DND-41 (cell line): ENCODE data around the gene RCCD1.

Experiments used
- ATAC-seq: fragments of 200-7000 bp; cut with Tn5 transposase; 3 replicates; pipeline ENCODE4 v1.9.1; 2021; ENCODE audit warnings: low read depth; ENCODE audit not compliant: insufficient read depth
- DNase-seq: peaks from one replicate; pipeline ENCODE4 v3.0.0-alpha.2; 2020
- H2AFZ ChIP-seq: 2 replicates; pipeline ENCODE4 v1.6.0; 2012; ENCODE audit warnings: low read depth, low read length
- H3K27ac ChIP-seq: 2 replicates; pipeline ENCODE4 v1.5.1; 2012; ENCODE audit warnings: low read length, inconsistent platforms
- H3K27me3 ChIP-seq: fragments of 200-600 bp; sonication (generic); 2 replicates; pipeline ENCODE4 v1.6.0; 2012; ENCODE audit warnings: low read length, mild to moderate bottlenecking, inconsistent platforms; ENCODE audit not compliant: insufficient read depth, poor library complexity
- H3K36me3 ChIP-seq: 2 replicates; pipeline ENCODE4 v1.5.1; 2012; ENCODE audit warnings: low read length, inconsistent platforms; ENCODE audit not compliant: insufficient read depth
- H3K4me1 ChIP-seq: 2 replicates; pipeline ENCODE4 v1.5.1; 2012; ENCODE audit warnings: mild to moderate bottlenecking, low read length; ENCODE audit not compliant: insufficient read depth
- H3K4me2 ChIP-seq: 2 replicates; pipeline ENCODE4 v1.6.0; 2012; ENCODE audit warnings: mild to moderate bottlenecking, moderate library complexity, low read length, inconsistent platforms; ENCODE audit not compliant: insufficient read depth
- H3K4me3 ChIP-seq, 2 experiments: fragments of 200-600 bp in 1 of 2; shearing (Covaris generic) in 1 of 2; 2 replicates each; pipeline ENCODE4 v1.5.1; 2012 to 2016; ENCODE audit warnings: inconsistent platforms in 2 of 2, low read length in 2 of 2, mild to moderate bottlenecking in 2 of 2, low read depth in 1 of 2, moderate library complexity in 1 of 2
- H3K79me2 ChIP-seq: 2 replicates; pipeline ENCODE4 v1.6.0; 2012; ENCODE audit warnings: low read length, inconsistent platforms; ENCODE audit not compliant: insufficient read depth
- H3K9ac ChIP-seq: 2 replicates; pipeline ENCODE4 v1.6.0; 2012; ENCODE audit warnings: low read depth, mild to moderate bottlenecking, inconsistent platforms, low read length, moderate library complexity
- H3K9me3 ChIP-seq: 2 replicates; pipeline ENCODE4 v1.5.1; 2012; ENCODE audit warnings: low read length, moderate library complexity, mild to moderate bottlenecking, inconsistent platforms; ENCODE audit not compliant: insufficient read depth, severe bottlenecking
- H4K20me1 ChIP-seq: 2 replicates; pipeline ENCODE4 v1.6.0; 2012; ENCODE audit warnings: low read length; ENCODE audit not compliant: insufficient read depth
- CTCF ChIP-seq: IDR thresholded peaks from 2 replicates; pipeline ENCODE4 v1.5.1; 2012; ENCODE audit warnings: borderline replicate concordance, low read length, moderate library complexity, mild to moderate bottlenecking; ENCODE audit not compliant: poor library complexity, severe bottlenecking; ENCODE audit errors: extremely low read depth
- EZH2 ChIP-seq: IDR thresholded peaks from 3 replicates; pipeline ENCODE4 v1.6.1; 2012; ENCODE audit warnings: borderline replicate concordance, low read depth, mild to moderate bottlenecking, moderate library complexity, low read length, inconsistent platforms; ENCODE audit not compliant: severe bottlenecking

The RCCD1 gene

GRCh38 chr15:90915216-90915807, 39.4 kb upstream of the RCCD1 start:
- Histone ChIP-seq H3K9ac (no peak overlapping the region), H3K36me3 (peaks cover 97% of the 10 kb centered on the region), H3K79me2 (no peaks in the 10 kb centered on the region), H2AFZ (no peak overlapping the region), H3K4me3 (no peak overlapping the region), H3K9me3 (no peaks in the 10 kb centered on the region), H3K27me3 (no peaks in the 10 kb centered on the region), H3K27ac (no peak overlapping the region), H3K4me2 (no peak overlapping the region), H3K4me1 (no peaks in the 10 kb centered on the region), H4K20me1 (0 out of 2 replicates have a peak, but pooled peaks cover 7% of the 10 kb centered on the region)
- 0 out of 3 replicates have a peak, but pooled peaks have one; percentile 42 for ATAC-seq
- TF ChIP-seq EZH2 (no peak), CTCF (no peak)
- no peak for DNase-seq

- Histone ChIP-seq H3K9me3 (no peaks in the 10 kb centered on the region), H3K4me1 (no peaks in the 10 kb centered on the region), H3K27me3 (no peaks in the 10 kb centered on the region), H3K4me3 (no peak overlapping the region), H3K9ac (no peak overlapping the region), H4K20me1 (0 out of 2 replicates have a peak, but pooled peaks cover 4% of the 10 kb centered on the region), H3K4me2 (no peak overlapping the region), H3K36me3 (peaks cover 96% of the 10 kb centered on the region), H3K27ac (no peak overlapping the region), H3K79me2 (no peaks in the 10 kb centered on the region), H2AFZ (no peak overlapping the region)
- DNase-seq (no peak), ATAC-seq (no peak)
- no peak for TF ChIP-seq EZH2
- TF ChIP-seq CTCF, result no peak
Observed at GRCh38 chr15:90915808-90916440, 38.8 kb upstream of the RCCD1 start.

GRCh38 chr15:90916461-90916860, 38.2 kb upstream of the RCCD1 start:
- no peak overlapping the region for H2AFZ ChIP-seq
- no peaks in the 10 kb centered on the region for H4K20me1 ChIP-seq
- ATAC-seq, result no peak
- H3K79me2 ChIP-seq, result no peaks in the 10 kb centered on the region
- peaks cover 95% of the 10 kb centered on the region for H3K36me3 ChIP-seq
- no peaks in the 10 kb centered on the region for H3K9me3 ChIP-seq
- DNase-seq, result no peak
- no peaks in the 10 kb centered on the region for H3K4me1 ChIP-seq
- no peak overlapping the region for H3K4me3 ChIP-seq
- no peak overlapping the region for H3K4me2 ChIP-seq
- H3K27ac ChIP-seq, result no peak overlapping the region
- no peaks in the 10 kb centered on the region for H3K27me3 ChIP-seq
- no peak overlapping the region for H3K9ac ChIP-seq
- no peak for TF ChIP-seq EZH2
- TF ChIP-seq CTCF, result no peak

DNA sequence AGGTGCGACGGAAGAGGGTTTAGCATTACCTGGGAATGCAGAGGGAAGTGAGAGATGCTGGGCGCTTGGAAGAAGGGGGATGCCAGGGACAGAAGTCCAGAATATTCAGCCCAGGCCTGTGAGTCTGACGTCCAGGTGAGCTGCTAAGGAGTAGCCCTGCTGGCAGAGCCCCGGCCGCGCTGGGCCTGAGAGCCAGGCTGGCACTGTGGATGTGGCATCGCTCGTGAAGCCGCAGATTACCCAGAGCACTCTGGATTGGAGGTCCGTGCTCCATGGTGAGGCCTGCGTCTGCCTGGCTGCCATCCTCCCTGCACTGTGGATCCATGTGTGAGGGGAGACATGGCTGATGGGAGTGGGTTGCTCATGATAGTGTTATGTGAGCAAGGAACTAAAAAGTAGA, 37.1 kb upstream of the RCCD1 start:
- Histone ChIP-seq H3K4me3 (no peak overlapping the region), H3K9me3 (no peaks in the 10 kb centered on the region), H3K4me1 (no peaks in the 10 kb centered on the region), H3K4me2 (no peak overlapping the region), H3K79me2 (no peaks in the 10 kb centered on the region), H3K27ac (no peak overlapping the region), H4K20me1 (no peaks in the 10 kb centered on the region), H3K9ac (no peak overlapping the region), H2AFZ (no peak overlapping the region), H3K27me3 (no peaks in the 10 kb centered on the region), H3K36me3 (peaks cover 84% of the 10 kb centered on the region)
- ATAC-seq (no peak), DNase-seq (no peak)
- TF ChIP-seq CTCF, result no peak
- no peak for TF ChIP-seq EZH2
